Measurements from ENCODE around the gene FBXL17.

FBXL17 gene

DNA sequence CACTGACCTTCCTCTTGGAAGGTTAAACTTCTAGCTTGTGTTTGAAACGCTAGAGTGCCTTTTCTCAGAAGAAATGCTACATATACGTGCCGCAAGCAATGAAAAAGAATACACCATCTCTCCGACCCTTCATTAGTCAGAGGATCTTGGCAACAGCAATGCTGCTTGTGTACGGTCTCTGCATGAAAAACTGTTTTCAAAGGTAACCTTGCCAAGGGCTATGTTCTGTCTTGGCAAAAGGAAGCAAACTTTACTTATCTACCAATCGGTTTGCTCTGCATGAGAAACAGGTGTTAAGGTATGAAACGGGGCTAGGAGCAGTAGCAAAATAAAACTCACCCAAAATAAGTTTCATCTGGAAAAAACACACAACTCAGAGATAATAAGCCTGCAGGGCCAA, 297.8 kb downstream of the FBXL17 start:
- no peak for DNase-seq (ENCODE audit: low spot score)

DNA sequence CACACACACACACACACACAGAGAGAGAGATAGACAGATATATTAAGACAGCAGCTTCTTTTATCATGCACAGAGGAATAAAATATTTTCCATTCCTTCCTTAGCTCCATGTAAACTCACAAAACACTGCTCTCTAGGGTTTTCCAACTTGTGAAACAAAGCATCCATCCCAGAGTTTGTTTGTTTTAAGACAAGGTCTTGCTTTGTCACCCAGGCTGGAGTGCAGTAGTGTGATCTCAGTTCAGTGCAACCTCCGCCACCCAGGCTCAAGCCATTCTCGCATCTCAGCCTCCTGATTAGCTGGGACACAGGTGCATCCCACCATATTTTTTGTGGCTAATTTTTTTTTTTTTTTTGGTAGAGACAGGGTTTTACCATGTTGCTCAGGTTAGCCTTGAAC, 298.7 kb downstream of the FBXL17 start:
- DNase-seq (ENCODE audit: low spot score), result no peak

DNA sequence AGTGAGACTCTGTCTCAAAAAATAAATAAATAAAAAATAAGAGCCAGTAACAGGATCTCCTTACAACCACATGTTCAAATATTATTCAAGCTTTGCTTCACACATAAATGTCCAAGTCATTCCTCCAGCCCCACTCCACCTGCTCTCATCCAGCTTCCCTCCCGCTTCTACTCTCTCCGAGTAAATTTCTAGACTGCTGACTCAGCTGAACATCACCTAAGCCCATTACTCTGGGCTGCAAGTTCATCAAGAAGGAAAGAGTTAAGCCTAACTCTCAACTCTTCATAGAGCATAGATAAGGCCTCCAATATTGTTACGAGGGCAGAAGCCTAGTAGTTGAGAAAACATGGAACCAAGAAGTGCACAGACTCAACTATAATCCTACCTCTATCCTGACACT, 300.2 kb downstream of the FBXL17 start:
- no peak for DNase-seq (ENCODE audit: low spot score)

DNA sequence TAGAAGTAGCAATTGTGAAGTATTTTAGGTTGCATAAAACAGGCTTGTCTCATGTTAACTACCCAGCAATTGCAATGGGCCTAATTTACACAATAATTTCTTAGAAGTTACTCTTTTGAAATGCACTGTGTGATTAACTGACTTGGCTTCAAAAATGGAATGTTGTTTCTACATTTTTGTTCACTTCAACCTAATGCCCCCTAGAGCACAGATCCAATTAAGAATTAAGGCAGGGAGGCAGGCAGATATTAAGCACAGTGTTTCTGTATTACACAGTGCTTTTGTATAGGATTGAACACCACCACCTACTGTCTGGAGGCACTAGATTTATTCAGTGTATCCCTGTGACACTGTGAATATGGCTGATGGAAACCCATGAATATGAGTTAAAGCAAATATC, 302.1 kb downstream of the FBXL17 start:
- no peak for DNase-seq (ENCODE audit: low spot score)

DNA sequence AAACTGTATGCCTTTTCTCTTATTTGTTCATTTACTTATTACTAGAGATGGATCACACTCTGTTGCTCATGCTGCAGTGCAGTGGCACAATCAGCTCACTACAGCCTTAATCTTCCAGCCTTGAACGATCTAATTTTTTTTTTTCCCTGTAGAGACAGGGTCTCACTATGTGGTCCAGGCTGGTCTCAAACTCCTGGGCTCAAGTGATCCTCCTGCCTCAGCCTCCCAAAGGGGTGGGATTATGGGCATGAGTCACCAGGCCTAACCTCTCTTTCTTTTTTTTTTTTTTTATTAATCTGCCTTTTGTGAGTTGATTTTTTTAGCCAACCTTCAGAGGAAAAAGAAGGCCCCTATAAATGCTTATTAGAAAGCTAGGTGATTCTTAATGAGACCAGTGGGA, 303.0 kb downstream of the FBXL17 start:
- no peak for DNase-seq (ENCODE audit: low spot score)

DNA sequence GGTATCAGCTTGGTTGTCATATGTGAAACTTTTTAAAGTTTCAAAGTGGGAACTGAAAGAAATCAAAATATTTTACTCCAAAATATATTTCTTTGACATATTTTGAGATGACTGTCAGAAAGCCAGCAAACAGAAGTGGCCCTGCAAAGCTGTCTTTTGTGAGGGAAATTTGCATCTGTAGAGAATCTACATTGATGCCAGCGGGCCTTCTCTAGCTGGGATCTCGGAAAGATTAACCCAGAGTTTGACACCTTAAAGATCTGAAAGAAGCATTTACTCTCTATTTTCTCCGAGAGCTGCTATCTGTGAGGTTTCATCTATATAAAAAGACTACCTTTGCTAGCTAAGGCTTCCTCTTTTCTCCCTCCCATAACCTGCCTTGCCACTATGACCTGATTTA, 303.6 kb downstream of the FBXL17 start:
- DNase-seq (ENCODE audit: low spot score), result no peak

DNA sequence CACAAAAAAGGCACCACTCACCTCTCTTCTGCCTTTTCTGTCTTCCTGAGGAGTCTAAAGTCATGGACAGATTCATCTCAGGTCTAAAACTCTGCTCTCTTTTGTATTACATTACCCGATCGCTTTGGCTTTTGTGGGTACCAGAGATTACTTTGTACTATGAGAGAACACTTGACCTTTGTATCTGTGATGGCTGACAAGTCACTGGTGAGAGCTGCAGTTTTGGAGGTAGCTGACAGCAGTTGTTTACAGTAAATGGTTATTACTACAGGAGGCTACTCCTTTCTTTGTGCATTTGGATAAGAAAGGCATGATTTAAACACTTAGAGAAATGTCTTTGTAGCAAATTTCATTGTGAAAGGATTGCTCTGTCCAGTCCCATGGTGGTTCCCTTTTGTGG, 307.3 kb downstream of the FBXL17 start:
- peak; percentile 54 for DNase-seq (ENCODE audit: low spot score)

DNA sequence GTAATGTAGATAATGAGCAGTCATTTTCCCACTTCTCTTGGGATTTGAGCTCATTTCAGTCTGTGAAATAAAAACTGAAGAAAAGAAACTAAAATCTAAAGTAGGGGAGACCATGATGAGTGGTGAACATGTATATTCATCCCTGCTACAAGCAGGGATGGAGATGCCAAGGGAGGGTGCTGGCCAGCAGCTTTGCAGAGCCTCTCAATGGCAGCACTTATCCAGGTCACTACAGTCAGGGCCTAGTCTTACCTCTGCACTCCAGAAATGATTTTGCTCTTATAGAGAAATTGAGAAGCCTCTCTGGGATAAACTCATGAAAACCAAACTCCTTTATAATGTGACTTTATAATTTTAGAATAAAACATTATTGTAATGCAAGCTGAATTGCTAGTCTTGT, 317.6 kb downstream of the FBXL17 start:
- DNase-seq (ENCODE audit: low spot score), result no peak

DNA sequence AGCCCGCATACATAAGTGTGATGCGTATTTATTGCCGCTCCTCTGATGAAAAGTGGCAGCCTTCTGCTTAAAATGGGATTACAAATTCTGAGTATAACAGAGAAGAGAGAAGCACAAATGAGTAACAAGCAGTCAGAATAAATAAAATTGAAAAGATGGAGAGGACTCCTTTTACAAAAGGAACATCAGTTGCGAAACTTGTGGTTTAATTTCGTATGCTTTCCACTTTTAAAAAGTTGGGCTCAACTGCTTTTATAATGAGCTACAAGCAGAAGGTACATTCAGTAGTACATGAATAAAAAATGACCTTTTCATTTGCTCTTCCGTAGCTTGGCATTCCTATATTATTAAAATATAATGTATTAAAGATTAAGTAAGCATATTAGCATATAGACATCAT, 320.0 kb downstream of the FBXL17 start:
- no peak for DNase-seq (ENCODE audit: low spot score)

DNA sequence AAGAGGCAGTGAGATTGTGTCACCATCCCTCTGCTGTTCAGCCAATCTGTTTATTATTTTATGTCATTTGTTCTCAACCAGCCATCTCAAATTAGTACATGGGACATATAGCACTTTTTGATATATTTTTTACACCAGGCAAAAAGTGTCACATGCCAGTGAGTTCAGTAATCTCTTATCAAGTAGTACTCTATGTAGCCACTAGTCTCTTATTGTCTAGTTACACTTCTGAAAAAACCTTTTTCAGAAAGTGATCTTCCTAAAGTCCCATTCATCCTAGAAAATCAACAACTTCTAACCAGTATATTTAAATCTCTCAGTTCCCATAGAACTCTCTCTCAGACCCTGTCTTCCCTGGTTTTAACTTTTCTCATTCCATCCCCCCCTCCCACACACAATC, 321.6 kb downstream of the FBXL17 start:
- no peak for DNase-seq (ENCODE audit: low spot score)

DNA sequence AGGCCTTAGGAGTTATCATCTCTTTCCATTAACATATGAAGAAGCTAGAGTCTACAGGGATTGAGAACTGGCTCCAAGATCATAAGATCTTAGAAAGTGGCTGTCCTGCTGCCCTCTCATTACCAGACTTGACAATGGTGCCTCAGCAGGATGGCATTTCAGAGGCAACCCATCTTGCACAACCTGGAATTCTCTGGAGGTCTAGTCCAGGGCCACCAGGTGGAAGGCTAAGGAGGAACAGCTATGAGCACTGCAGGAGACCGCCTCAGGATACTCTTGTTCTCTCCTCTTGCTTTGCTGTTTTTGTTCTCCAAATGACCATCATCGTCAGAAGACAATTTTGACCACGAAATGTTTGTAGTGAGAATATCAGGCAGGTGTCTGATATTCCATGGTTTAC, 322.6 kb downstream of the FBXL17 start:
- DNase-seq (ENCODE audit: low spot score), result no peak

DNA sequence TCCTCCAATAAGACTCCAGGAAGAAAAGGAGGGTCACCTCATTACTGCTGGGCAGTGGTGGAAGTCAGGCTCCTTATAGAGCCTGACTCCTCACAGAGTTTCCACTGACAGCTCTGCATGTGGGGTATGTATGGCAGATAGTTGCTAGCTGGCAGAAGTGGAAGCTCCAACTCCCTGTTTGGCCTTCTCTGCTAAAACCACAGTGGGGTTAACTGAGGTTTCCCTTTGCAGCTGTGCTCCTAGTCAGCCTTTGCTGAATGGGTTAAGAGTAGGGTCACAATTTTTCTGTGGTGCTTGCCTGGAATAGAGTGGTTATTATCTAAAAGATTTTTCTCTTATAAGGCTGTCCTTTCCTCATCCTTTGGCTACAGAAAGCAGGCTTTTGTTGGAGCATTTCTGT, 327.5 kb downstream of the FBXL17 start:
- DNase-seq (ENCODE audit: low spot score), result no peak

DNA sequence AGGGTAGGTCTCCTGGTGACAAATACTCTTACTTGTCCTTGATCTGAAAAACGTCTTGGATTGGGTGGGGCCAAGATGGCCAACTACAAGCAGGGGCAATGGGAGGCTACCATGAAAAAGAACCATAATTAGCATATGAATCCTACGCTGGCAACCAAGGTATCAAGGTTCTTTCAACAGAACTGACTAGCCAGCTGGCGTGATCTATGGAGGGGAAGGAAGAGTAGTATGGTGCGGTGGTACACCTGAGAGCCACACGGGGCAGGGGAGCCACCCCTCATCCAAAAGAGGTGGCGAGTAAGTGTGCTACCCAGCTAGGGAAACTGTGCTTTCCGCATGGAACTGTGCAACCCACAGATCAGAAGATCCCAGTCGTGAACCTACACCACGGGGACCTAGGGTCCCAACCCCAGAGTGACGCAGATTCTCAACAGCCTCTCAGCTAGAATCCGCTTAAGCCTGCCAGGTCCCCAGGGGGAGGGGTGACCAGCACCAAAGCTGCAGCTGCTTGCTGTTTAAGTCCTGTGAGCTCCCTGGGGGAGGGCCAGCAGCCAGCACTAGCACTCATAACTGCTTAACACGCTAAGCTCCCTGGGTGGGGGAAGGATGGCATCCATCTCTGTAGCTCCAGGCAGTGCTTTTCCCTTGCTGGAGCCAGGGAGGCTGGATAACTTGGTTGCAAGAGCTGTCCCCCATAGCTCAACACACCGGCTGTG, 334.8 kb downstream of the FBXL17 start:
- no peak for DNase-seq (ENCODE audit: low spot score)

DNA sequence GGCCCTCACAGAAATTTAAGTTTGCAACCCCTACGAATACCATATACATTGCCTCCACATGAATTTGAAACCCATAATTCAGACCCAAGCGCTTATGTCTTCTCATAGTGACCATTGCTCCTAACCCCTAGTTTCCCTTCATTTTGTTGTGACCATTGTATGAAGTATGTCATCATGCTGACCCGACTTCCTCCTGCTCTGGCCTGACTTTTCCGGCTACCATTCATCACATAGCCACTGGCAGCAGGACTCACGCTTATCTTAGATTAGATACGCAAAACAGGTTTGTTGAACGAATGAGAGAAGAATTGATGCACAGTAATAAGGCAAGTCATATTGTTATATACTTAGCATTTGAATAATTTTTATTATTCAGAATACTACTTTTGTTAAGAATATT, 345.4 kb downstream of the FBXL17 start:
- no peak for DNase-seq (ENCODE audit: low spot score)

DNA sequence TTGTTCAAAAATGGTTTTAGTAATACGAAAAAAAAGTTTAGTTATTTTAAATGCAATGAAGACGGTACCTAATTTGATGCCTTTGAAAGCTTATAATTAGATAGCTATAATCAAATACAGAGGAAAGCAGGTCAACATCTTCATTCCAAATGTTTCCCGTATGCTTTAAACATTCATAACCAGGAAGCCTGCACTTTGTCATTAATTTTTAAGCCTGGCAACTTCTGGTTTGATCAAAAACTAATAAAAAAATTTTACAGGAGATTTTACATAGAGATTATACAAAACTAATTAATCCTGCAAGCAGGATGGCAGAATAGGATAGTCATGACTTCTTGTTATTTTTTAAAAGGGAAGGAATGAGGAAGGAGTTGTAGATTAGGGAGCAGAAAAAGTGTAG, 353.0 kb downstream of the FBXL17 start:
- no peak for DNase-seq (ENCODE audit: low spot score)

DNA sequence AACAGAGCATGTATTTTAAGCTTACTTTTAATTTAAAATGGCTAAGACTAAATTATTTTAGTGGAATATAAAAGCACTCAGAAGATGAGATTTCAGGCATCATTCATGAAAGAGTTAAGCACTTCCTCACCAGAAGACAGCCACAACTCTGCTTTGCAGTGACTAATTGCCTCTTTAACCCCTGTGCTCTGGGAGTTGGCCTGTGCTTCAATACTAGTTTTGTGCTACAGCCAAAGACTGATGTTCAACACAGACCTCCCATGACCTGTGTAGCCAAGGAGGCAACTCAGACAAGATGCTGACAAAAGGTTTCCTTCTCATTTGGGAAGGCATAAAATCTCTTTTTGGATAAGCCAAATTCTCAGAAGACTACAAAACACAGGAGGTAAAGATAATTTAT, 353.5 kb downstream of the FBXL17 start:
- no peak for DNase-seq (ENCODE audit: low spot score)

DNA sequence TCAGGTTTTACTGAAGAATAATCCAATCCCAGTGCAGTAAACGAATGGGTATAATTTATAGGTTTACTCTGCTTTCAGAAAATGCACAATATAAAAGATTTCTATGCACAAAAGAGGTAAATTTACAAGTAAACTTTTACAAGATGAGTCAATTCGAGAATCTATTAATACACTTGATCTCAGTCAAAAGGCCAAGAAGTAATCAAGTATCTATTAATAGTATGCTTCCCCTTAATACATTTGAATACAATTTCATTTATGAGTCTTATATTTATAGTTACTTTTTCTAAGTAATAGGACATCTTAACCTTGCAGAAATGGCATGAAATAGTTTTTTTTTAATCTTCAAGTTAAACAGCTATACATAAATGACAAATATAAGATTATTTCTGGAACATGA, 355.9 kb downstream of the FBXL17 start:
- DNase-seq (ENCODE audit: low spot score), result no peak

DNA sequence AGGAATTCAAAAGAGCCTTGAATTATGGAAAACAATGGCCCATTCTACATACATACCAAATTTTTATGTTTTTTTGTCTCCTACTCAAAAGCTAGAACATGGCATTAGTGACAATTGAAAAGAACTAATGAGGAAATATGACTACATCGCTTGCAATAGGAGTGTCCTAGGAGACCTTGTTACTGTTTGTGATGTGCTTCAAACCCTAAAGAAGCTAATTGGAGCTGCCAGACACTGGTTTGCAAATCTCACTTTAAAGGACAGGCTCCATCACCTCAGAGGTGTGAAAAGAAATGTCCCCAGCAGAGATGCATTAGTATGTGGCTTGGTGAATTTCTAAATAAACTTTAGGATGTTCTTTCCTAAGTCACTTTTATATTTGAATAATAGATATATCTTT, 356.9 kb downstream of the FBXL17 start:
- no peak for DNase-seq (ENCODE audit: low spot score)

DNA sequence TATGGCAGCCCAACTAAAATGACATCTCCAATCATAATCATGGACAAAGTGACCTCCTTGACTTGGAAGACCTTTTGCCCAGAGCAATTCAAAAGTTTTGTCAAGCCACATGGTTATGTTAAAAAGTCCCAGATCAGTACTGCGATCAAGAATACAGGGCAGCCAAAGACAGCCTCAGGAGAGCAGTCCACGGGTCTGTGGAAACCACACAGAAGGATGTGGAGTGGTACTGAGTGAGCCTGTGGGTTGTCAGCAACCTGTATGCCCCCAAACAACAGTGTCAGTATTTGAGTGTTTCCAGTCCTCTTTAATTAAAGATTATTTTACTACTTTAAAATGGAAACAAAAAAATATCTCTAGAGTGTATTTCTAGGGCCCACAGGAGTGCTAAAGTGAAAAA, 365.8 kb downstream of the FBXL17 start:
- no peak for DNase-seq (ENCODE audit: low spot score)

DNA sequence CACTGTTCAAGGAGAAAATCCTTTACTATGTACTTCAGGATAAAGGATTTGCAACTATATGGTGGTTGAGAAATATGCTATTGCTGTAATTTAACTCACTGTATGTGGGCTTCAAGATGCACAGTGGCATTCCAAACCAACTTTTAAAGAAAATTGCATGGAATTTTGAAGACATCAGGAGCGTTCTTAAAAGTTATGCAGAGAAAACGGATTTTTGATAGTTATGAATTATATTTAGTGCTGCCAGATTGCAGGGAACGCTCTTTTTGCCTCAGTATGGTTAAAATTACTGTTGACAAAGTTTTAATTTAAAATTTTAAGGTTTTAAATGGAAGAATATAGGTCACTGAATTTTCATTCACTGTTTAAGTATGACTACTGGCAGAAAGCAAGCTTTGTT, 375.1 kb downstream of the FBXL17 start:
- no peak for DNase-seq (ENCODE audit: low spot score)

DNA sequence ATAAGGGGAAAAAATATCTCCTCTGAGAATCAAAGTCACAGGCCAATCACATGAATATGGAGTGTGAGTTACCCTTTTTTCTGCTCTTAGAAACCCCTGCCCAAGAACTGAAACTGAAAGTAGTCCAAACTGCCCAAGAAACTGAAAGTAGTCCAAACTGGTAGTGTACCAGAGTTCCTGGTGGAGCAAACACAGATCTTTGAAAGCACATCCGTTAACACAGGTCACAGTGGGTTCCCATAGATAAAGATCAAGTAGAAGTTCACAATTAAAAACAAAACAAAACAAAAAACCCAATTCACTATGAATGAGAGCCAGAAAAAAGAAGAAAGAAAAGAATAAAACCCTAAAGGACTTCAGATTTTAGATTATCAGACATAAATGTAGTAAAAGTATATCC, 378.7 kb downstream of the FBXL17 start:
- no peak for DNase-seq (ENCODE audit: low spot score)

DNA sequence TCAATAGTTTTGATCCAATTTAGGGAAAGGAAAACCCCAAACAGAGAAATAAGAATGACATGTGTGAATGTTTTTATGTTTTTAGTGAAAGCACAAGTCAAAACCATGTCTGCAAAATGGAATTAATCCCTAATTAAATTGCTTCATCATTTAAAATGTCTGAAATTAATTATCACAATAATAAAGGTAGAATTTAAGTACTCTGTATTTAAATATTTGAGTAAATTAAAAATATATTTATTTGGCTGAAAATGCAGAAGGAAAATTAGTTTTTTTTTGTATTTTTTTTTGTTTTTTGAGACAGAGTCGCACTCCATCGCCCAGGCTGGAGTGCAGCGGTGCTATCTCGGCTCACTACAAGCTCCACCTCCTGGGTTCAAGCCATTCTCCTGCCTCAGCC, 380.7 kb downstream of the FBXL17 start:
- no peak for DNase-seq (ENCODE audit: low spot score)

DNA sequence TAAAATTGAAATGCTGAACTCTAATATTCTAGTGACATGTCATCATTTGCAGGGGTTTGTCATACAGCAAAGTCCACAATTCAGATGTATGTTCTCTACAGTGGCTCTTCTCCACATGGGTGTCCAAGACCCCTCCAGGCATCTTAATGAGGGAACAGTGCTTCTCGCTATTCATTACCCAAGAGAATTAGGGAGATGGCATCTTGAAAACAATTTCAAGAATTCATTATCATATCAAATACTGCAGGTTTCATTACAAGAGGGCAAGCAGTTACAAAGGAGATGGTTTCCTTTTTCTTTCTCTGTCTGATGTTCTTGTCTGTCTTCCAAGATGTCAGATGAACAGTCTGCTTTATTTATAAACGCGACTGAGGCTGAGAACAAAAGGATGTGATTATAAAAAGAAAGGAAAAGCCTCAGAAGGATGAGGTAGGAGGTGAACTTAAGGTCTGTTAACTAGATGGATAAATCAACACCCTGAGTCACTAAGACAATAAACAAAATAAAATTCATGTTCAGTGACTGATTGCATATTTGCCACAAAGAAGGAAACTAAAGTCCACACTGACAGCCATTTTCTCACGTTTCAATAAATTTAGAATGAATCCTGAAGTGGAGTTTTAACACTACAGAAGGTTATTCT, 384.4 kb downstream of the FBXL17 start:
- DNase-seq (ENCODE audit: low spot score), result no peak

DNA sequence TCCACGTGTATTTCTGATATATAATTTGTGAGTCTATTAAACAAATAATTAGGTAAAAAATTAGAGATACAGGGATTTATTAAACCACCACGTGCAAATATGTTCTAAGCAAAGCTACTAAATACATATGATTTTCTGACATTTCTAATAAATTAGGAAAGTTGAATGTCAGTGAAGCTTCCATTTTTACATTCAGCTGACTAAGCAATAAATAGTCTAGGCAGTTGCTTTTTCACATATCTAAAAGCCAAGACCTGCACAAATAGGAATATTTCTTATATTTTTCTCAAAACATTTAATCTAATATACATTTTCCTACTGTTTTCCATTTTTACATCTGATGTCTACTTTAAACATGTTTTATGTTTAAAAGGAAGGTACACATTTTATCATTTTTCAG, 388.6 kb downstream of the FBXL17 start:
- DNase-seq (ENCODE audit: low spot score), result no peak

All from SW480 (cell line).